Measurements from ENCODE around the gene IGFALS.

DNA sequence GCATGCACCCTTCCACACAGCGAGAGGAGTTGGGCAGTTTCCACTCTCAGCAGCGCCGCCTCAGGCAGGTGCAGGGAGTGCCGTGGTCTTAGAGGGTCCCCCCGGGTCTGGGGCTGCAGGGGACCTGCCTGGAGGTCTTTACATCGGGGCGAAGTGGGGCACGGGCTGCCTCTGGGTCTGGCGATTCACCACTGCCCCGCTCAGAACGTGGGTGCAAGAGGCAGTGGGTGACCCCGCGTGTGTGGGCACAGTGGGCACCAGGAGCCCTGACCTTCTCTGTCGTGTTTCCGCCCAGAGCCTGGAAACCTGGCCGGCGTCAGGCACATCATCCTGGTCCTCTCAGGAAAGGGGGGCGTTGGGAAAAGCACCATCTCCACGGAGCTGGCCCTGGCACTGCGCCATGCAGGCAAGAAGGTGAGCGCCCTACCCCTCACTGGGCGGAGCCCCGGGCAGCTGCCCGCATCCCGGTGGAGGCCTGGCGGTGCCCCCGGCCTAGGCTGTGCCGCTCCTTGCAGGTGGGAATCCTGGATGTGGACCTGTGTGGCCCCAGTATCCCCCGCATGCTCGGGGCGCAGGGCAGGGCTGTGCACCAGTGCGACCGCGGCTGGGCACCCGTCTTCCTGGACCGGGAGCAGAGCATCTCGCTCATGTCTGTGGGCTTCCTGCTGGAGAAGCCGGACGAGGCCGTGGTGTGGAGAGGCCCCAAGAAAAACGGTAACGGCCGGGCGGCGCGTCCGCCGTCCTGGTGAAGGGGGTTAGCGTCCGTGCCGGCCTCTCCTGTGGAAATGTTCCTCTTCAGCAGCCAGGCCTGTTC is 7.1 kb downstream of the IGFALS start:
- TF ChIP-seq POLR2A (IDR thresholded peaks at IDR 0.05; ENCODE audit: low read depth, low read length) = no peak
- TF ChIP-seq TAF1 (IDR thresholded peaks at IDR 0.05; ENCODE audit: borderline replicate concordance, low read depth, low read length) = no peak
